OCI-LY7 (cell line): ENCODE measurements around the gene LRIG1.

Experiments
- EZH2phosphoT487 ChIP-seq: fragments of 200-600 bp; sonication (generic); IDR thresholded peaks from 2 replicates; pipeline ENCODE4 v1.6.1; 2018; ENCODE audit warnings: low read depth, borderline replicate concordance, mild to moderate bottlenecking, mixed run types, antibody characterized with exemption, low read length, moderate library complexity, mixed read lengths
- TF ChIP-seq, protein P1 (sequence below): fragments of 200-600 bp; sonication (generic); conservative IDR thresholded peaks from 2 replicates; pipeline ENCODE4 v1.5.1; 2014; ENCODE audit warnings: mild to moderate bottlenecking, antibody characterized with exemption, low read length, moderate library complexity, mixed read lengths

DNA sequence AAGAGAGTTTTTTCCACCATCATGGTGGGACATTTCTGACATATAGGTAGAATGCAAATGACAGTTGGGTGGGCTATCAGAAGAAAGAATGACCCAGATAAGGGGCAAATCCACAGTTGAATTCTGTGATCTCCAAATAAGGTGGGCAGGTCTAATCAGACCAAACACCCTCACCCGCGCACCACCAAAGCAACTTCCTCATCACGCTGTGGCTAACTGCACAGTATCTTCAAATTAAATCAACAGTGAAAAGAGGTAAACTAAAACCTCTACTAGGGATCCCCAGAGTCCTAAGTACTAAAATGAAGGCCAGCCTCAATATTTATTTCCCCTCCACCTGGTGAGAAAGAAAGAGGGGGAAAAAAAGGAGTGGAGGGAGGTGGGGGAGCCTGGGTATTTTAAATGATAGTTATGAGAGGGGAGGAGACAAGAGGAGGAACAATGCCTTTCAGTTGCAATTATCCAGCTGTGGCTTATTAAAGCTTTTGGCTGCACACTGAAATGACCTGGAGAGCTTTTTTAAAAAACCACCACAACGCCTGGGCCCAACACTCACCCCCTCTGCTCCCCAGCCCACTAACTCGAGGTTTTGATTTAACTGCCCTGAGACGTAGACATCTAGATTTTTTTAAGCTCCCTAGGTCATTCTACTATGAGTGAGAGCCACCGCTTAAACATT lies 61.0 kb downstream of the LRIG1 start:
- TF ChIP-seq, protein P1, sequence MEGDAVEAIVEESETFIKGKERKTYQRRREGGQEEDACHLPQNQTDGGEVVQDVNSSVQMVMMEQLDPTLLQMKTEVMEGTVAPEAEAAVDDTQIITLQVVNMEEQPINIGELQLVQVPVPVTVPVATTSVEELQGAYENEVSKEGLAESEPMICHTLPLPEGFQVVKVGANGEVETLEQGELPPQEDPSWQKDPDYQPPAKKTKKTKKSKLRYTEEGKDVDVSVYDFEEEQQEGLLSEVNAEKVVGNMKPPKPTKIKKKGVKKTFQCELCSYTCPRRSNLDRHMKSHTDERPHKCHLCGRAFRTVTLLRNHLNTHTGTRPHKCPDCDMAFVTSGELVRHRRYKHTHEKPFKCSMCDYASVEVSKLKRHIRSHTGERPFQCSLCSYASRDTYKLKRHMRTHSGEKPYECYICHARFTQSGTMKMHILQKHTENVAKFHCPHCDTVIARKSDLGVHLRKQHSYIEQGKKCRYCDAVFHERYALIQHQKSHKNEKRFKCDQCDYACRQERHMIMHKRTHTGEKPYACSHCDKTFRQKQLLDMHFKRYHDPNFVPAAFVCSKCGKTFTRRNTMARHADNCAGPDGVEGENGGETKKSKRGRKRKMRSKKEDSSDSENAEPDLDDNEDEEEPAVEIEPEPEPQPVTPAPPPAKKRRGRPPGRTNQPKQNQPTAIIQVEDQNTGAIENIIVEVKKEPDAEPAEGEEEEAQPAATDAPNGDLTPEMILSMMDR, result no peak
- TF ChIP-seq EZH2phosphoT487, result no peak
